Measurements from ENCODE around the gene TGIF1.
"Not testable (repeated sequence)": the region's sequence is repeated elsewhere in the genome, so short reads cannot be mapped to it uniquely, and the experiment has no call there.

The TGIF1 gene

DNA sequence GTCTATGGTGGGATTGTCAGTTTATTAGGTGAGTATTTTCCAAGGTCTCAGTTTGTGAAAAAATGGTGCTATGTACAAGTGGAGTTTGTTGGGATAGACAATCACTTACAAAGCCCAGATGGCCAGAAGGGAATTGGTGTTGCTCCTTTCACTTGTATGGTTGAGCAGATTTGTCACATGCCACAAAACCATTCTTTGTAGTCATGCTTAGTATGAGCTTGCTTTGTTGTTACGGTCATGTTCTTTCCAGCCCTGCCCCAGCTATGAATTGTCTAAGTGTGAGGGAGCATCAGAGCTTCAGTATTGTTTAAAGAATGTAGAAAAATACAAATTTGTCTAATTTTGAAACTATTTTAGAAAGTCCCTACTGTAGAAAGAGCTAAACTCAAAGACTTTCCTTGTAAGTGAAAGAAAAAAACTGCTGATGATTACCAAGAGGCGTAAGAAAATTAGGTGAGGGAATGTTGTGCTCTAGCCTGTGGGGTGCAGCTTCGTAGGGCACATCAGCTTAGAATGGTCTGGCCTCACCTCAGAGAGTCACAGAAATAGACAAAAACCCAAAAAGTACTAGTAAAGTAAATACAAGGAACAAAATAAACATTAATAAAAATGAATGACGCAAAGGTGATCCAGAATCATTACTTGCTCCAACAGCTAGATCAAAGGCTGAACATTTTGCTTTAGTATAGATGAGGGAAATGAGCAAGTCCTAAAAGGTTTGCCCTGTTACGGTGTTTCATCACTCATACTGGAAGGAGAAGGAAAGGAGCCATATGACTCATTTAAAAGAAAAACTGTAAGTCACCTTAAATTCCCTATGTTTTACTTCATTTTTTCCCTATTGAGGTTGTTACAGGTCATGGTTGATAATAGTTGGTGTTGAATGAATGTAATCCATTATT lies 9.2 kb downstream of the TGIF1 start:
- H3K4me3 Mint-ChIP-seq, result peak overlapping the region; percentile 15
- peaks cover 3% of the 10 kb centered on the region for H3K9me3 Mint-ChIP-seq
- peaks cover 36% of the 10 kb centered on the region for H3K36me3 Mint-ChIP-seq
- H3K27me3 Mint-ChIP-seq, result no peaks in the 10 kb centered on the region
- H3K4me1 Mint-ChIP-seq, result peaks cover 48% of the 10 kb centered on the region
- H3K27ac Mint-ChIP-seq, result peak overlapping the region; percentile 37

DNA sequence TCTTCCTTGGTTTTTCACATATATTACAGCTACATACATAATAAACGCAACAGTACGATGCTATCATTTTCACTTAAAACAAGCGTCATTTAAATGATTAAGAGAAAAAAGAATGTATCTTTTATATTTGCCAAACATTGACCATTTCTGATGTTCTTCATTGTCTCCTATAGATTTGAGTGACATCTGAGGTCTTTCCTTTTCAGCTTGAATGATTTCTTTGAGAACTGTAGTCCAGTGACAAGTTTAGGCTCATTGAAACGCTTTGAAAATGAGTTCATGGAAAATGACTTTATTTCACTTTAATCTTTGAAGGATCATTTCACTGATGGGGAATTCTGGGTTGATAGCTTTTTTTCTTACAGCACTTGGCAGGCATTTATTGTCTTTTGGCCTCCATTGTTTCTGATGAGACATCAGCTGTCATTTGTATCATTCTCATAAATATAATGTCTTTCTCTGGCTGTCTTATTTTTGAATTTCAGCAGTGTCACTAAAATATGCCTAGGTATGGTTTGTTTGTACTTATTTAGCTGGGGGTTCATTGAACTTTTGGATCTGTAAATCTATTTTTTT lies 10.9 kb downstream of the TGIF1 start:
- Mint-ChIP-seq H3K27ac (no peak overlapping the region), H3K9me3 (peaks cover 3% of the 10 kb centered on the region), H3K4me1 (peaks cover 32% of the 10 kb centered on the region), H3K27me3 (no peaks in the 10 kb centered on the region), H3K36me3 (peaks cover 36% of the 10 kb centered on the region), H3K4me3 (no peak overlapping the region)

GRCh38 chr18:3461704-3462103 lies 11.7 kb downstream of the TGIF1 start:
- H3K4me3 Mint-ChIP-seq, result no peak overlapping the region
- H3K4me1 Mint-ChIP-seq, result peaks cover 36% of the 10 kb centered on the region
- H3K27me3 Mint-ChIP-seq, result no peaks in the 10 kb centered on the region
- H3K27ac Mint-ChIP-seq, result no peak overlapping the region
- H3K36me3 Mint-ChIP-seq, result peaks cover 33% of the 10 kb centered on the region
- peaks cover 3% of the 10 kb centered on the region for H3K9me3 Mint-ChIP-seq

DNA sequence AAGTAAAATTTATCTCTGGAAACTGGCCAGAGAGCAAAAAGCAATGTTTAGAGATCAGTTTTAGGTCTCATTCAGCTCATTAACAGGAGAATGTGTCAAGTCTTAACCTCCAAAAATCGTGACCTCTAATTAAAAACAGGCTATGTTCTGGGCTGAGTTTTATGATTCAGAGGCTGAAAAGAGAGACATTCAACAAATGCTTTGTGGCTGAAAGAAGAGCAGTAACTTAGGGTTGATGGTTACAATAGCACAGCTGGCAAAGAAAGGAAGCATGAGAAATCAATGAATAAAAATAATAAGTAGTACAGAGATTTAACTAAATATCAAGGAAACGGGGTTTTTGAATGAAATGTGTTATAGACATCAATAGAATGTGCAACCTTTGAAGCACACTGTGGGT lies 13.1 kb downstream of the TGIF1 start:
- peaks cover 36% of the 10 kb centered on the region for H3K4me1 Mint-ChIP-seq

GRCh38 chr18:3466045-3466444 lies 16.1 kb downstream of the TGIF1 start:
- Mint-ChIP-seq H3K36me3 (peaks cover 7% of the 10 kb centered on the region), H3K9me3 (no peaks in the 10 kb centered on the region), H3K27me3 (no peaks in the 10 kb centered on the region), H3K4me1 (peaks cover 21% of the 10 kb centered on the region), H3K27ac (no peak overlapping the region), H3K4me3 (no peak overlapping the region)

More for the DNA sequence above, 13.1 kb downstream of the TGIF1 start:
- Mint-ChIP-seq H3K27me3 (no peaks in the 10 kb centered on the region), H3K36me3 (peaks cover 23% of the 10 kb centered on the region), H3K9me3 (peaks cover 3% of the 10 kb centered on the region), H3K4me3 (no peak overlapping the region), H3K27ac (no peak overlapping the region)

DNA sequence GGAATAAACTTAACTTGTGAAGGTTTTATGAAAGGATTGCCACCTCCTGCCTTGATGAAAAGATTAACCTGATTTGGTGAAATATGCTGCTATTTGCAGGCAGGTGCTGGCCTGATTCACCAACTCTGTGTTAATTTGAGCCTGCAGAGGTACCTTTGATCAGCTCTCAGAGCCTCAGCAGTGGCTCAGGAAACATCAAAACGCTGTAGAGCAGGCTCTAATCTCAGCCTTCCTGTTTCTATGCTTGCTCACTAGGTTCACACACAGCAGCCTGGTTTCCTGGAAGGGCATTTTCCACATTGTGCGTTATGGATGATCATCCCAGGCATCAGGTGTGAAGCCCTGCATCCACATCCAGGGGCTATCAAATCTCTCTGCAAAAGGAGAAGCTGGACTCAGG lies 16.9 kb downstream of the TGIF1 start:
- Mint-ChIP-seq H3K4me1 (peaks cover 21% of the 10 kb centered on the region), H3K27me3 (no peaks in the 10 kb centered on the region), H3K4me3 (no peak overlapping the region), H3K36me3 (peaks cover 4% of the 10 kb centered on the region), H3K27ac (no peak overlapping the region), H3K9me3 (no peaks in the 10 kb centered on the region)

DNA sequence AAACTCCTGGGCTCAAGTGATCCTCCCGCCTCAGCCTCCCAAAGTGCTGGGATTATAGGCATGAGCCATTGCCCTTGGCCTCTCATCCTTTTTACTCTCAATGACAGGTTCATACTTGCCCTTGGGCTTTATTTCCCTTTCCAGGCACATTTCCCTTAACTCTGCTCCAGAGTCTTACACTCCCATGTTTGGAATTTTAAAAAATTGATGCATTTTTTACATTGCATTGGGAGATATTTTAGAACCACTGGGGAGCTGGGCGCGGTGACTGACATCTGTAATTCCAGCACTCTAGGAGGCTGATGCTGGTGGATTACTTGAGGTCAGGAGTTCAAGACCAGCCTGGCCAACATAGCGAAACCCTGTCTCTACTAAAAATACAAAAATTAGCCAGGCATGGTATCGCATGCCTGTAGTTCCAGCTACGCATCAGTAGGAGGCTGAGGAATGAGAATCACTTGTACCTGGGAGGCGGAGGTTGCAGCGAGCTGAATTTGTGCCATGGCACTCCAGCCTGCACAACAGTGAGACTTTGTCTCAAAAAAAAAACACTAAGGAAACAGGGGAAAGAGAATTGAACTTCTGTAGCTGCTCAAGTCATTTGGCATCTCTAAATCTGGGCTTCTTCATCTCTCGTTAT lies 18.2 kb downstream of the TGIF1 start:
- Mint-ChIP-seq H3K4me3 (no peak overlapping the region), H3K9me3 (no peaks in the 10 kb centered on the region), H3K4me1 (peaks cover 21% of the 10 kb centered on the region), H3K27me3 (no peaks in the 10 kb centered on the region), H3K36me3 (no peaks in the 10 kb centered on the region), H3K27ac (no peak overlapping the region)

DNA sequence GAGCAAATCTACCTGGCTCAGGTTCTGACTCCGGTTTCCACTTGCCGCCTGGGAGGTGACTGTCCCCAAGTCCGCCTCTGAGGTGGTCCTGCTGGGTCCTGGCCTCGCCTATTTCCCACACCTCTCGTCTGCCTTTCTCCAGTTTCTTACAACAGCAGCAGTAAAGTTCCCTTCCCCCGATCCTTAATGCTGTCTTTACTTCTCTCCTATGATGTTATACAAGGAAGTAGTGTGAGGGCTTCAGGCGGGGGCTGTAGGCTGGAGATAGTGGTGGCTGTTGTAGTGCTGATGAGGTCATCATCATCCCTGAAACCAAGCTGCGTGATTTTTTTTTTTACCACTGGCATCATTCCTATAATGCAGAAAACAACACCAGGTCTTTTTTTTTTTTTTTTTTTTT lies 18.9 kb downstream of the TGIF1 start:
- Mint-ChIP-seq H3K27me3 (no peaks in the 10 kb centered on the region), H3K4me1 (peaks cover 20% of the 10 kb centered on the region), H3K36me3 (no peaks in the 10 kb centered on the region), H3K4me3 (no peak overlapping the region), H3K27ac (no peak overlapping the region), H3K9me3 (no peaks in the 10 kb centered on the region)

DNA sequence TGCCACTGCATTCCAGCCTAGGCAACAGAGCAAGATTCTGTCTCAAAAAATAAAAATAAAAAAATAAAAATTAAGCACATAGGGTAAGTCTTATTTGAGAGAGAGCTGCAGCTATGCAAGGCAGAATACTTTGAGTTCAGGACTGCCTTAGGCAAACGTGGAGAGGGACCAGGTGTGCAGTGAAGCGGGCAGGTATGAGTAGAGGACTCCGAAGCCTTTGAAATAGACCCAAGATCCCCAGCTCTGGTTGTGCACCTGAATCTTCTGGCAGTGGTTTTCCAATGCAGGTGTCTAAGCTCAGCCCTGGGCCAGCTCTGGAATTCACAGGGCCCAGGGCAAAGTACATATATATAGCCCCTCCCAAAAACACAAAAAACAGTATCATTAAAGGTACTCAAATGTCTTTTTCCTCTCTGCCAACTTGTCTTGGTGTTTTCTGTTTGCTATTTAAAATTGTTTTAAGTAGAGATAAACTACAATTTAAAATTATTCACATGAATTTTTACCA lies 21.2 kb downstream of the TGIF1 start:
- Mint-ChIP-seq H3K36me3 (no peaks in the 10 kb centered on the region), H3K4me3 (no peak overlapping the region), H3K27ac (no peak overlapping the region), H3K27me3 (no peaks in the 10 kb centered on the region), H3K9me3 (no peaks in the 10 kb centered on the region), H3K4me1 (peaks cover 15% of the 10 kb centered on the region)

DNA sequence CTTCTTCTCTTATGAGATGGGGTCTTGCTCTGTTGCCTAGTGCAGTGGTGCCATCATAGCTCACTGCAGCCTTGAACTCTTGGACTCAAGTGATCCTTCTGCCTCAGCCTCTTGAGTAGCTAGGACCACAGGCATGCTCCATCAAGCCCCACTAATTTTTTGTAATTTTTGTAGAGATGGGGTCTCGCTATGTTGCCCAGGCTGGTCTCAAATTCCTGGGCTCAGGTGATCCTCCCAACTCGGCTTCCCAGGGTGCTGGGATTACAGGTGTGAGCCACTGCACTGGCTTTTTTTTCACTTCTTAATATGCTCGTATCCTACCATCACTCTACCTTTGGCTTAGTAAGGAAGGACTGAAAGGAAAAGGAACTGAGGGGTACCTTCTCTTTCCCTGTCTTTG lies 22.1 kb downstream of the TGIF1 start:
- H3K4me1 Mint-ChIP-seq, H3K4me3 Mint-ChIP-seq, H3K9me3 Mint-ChIP-seq, H3K36me3 Mint-ChIP-seq, H3K27me3 Mint-ChIP-seq, H3K27ac Mint-ChIP-seq: not testable (repeated sequence)

DNA sequence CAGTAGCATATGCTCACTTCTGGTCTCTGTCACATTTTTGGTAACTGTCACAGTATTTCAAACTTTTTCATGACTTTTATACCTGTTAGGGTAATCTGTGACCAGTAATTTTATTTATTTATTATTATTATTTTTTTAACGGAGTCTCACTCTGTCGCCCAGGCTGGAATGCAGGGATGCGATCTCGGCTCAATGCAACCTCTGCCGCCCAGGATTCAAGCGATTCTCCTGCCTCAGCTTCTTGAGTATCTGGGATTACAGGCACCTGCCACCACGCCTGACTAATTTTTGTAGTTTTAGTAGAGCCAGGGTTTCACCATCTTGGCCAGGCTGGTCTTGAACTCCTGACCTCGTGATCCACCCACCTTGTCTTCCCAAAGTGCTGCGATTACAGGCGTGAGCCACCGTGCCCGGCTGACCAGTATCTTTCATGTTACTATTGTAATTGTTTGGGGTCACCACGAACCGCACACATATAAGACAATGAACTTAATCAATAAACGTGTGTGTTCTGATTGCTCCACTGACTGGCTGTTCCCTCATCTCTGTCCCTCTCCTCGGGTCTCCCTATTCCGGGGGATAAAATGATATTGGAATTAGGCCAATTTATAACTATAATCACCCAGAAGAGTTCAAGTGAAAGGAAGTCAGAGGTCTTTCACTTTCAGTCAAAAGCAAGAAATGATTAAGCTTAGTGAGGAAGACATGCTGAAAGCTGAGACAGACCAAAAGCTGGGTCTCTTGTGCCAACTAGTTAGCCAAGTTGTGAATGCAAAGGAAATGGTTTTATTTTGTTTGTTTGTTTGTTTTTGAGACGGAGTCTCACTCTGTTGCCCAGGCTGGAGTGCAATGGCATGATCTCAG lies 22.9 kb downstream of the TGIF1 start:
- no peaks in the 10 kb centered on the region for H3K9me3 Mint-ChIP-seq
- H3K36me3 Mint-ChIP-seq, result no peaks in the 10 kb centered on the region
- no peak overlapping the region for H3K4me3 Mint-ChIP-seq
- H3K27me3 Mint-ChIP-seq, result no peaks in the 10 kb centered on the region
- H3K4me1 Mint-ChIP-seq, result peaks cover 3% of the 10 kb centered on the region
- H3K27ac Mint-ChIP-seq, result no peak overlapping the region

GRCh38 chr18:3478262-3478978 lies 28.4 kb downstream of the TGIF1 start:
- no peaks in the 10 kb centered on the region for H3K36me3 Mint-ChIP-seq
- no peak overlapping the region for H3K27ac Mint-ChIP-seq
- no peaks in the 10 kb centered on the region for H3K9me3 Mint-ChIP-seq
- H3K27me3 Mint-ChIP-seq, result no peaks in the 10 kb centered on the region
- no peaks in the 10 kb centered on the region for H3K4me1 Mint-ChIP-seq
- H3K4me3 Mint-ChIP-seq, result no peak overlapping the region

GRCh38 chr18:3479978-3480509 lies 30.1 kb downstream of the TGIF1 start:
- H3K4me3 Mint-ChIP-seq, result no peak overlapping the region
- no peaks in the 10 kb centered on the region for H3K27me3 Mint-ChIP-seq
- no peak overlapping the region for H3K27ac Mint-ChIP-seq
- H3K36me3 Mint-ChIP-seq, result no peaks in the 10 kb centered on the region
- H3K4me1 Mint-ChIP-seq, result no peaks in the 10 kb centered on the region
- no peaks in the 10 kb centered on the region for H3K9me3 Mint-ChIP-seq

DNA sequence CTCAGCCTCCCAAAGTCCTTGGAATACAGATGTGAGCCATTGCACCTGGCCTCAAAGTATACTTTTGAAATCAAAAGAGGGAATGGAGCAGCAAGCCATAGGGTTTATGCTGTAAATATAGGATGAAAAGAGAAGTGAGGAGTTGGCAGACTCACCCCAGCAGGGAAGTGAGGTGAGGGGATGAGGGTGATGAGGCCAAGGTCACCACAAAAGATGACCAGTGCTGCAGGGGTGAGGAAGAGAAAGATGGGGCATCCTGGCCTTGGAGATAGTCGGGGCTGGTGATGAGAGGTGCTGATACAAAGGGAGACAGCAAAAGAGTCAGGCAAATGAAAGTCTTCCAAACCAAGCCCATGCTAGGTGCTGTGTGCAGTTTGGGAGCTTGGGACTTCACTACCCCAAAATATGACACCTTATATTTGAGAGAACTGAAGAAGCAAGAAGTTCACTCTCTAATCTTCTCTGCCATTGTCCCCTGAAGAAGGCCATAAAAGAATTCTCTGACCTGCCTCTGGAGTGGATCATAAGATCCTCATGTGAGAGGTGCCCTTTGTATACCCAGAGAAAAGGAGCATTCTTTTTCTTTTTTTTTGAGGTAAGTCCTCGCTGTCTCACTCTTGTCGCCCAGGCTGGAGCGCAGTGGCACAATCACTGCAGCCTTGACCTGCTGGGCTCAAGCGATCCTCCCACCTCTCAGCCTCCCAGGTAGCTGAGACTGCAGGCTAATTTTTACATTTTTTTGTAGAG lies 31.0 kb downstream of the TGIF1 start:
- no peaks in the 10 kb centered on the region for H3K9me3 Mint-ChIP-seq
- H3K27me3 Mint-ChIP-seq, result no peaks in the 10 kb centered on the region
- no peaks in the 10 kb centered on the region for H3K4me1 Mint-ChIP-seq
- H3K36me3 Mint-ChIP-seq, result no peaks in the 10 kb centered on the region
- no peak overlapping the region for H3K27ac Mint-ChIP-seq
- H3K4me3 Mint-ChIP-seq, result no peak overlapping the region

Measured in activated naive CD4-positive, alpha-beta T cell treated with anti-CD3 and anti-CD28 coated beads, Interleukin-2, amount 50 U/mL, for 24 hours (primary cell).